ENCODE results near the gene PAAF1. TPM values are rescaled to one million over a fixed set of nuclear protein-coding genes. Genes with fewer than 3 reads are reported as not detected.

The PAAF1 gene
- polyA plus RNA-seq, 4 donors: 9.2 to 31.7 (median 13.6) TPM

Other genes starting within 250 kb of the PAAF1 start
- gene PLEKHB1, start 230.4 kb upstream of the PAAF1 start, polyA plus RNA-seq: 10 to 100 TPM in 3 of 4 donors, 1 to 10 TPM in 1; 4.1 to 20.8 (median 11.9) TPM
- gene RAB6A, start 115.9 kb upstream of the PAAF1 start, polyA plus RNA-seq: 100 to 1,000 TPM in 1 of 4 donors, 10 to 100 TPM in 3; 71.8 to 127 (median 95.8) TPM
- gene MRPL48, start 89.1 kb upstream of the PAAF1 start, polyA plus RNA-seq: 10 to 100 TPM; 38.9 to 74.3 (median 58.9) TPM
- gene COA4, start 153 bp upstream of the PAAF1 start, polyA plus RNA-seq: 100 to 1,000 TPM in 3 of 4 donors, 10 to 100 TPM in 1; 97.3 to 131 (median 119) TPM
- 1 to 10 TPM in 1 of 4 donors, under 1 TPM in 3; 0.03 to 4.5 (median 0.33) TPM for gene DNAJB13, start 74.0 kb downstream of the PAAF1 start, polyA plus RNA-seq
- gene UCP2, start 105.8 kb downstream of the PAAF1 start, polyA plus RNA-seq: 10 to 100 TPM; 26.4 to 49.8 (median 36.2) TPM
- 1 to 10 TPM in 1 of 4 donors, under 1 TPM in 3; 0.54 to 1.3 (median 0.86) TPM for gene UCP3, start 132.1 kb downstream of the PAAF1 start, polyA plus RNA-seq

All from small intestine (tissue), 4 donors.